GM20000 (cell line): ENCODE measurements around the gene TP63.

Experiments
- DNase-seq: peaks from one replicate; pipeline ENCODE4 v3.0.0; 2012; ENCODE audit warnings: low spot score
- CTCF ChIP-seq: IDR thresholded peaks from 2 replicates; pipeline ENCODE4 v1.5.1; 2012; ENCODE audit warnings: mild to moderate bottlenecking, control low read depth; ENCODE audit errors: extremely low read depth, missing control alignments

Gene TP63

GRCh38 chr3:189625572-189625971, 5.6 kb upstream of the TP63 start:
- TF ChIP-seq CTCF: no peak
- DNase-seq: no peak

DNA sequence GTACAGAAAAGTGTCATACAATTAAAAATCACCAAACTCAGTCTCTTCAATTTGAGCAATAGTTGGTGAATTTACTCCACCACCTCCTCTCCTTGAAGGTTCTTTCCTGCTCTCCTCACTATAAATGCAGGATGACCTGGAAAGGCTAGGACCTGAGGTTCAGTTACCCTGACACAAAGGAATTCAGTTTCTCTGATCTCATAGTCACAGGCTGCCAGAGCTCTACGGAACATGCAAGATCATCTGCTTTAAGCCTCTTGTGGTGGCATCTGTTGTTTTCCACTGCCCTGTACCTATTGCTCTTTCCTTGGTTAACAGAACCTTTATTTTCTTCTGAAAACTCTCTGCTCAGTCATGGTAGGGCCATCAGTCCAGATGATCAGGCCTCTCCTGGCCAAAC, 4.9 kb upstream of the TP63 start:
- DNase-seq: no peak
- TF ChIP-seq CTCF: no peak

DNA sequence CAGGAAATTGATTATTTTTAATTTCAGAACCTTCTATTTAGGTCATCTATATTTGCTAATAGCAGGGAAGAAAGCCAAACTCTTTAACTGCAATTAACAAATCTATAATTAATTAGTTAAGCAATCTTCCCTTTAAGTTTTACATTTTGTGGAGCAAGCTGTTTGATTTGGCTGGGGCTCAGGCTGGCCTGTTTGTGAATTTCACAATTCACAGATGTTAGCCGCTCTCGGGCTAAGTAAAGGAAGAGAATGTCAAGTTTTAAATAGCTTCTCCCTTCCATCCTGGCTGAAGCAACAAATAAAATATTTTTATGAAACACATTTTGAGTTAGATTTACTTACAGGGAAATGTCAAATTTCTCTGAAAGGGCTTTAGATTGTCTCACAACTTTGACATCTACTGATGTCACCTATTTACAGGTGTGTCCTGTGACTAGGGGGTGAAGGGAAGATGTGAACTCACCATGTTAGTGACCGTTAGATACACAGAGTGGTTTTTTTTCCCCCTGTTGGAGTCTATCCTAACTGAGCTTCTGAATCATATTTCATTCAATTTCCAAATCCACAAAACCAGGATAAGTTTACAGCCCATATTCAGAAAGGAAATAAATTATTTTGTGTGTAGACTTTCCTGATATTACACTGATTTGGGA, 1.3 kb upstream of the TP63 start:
- DNase-seq: no peak
- TF ChIP-seq CTCF: no peak

DNA sequence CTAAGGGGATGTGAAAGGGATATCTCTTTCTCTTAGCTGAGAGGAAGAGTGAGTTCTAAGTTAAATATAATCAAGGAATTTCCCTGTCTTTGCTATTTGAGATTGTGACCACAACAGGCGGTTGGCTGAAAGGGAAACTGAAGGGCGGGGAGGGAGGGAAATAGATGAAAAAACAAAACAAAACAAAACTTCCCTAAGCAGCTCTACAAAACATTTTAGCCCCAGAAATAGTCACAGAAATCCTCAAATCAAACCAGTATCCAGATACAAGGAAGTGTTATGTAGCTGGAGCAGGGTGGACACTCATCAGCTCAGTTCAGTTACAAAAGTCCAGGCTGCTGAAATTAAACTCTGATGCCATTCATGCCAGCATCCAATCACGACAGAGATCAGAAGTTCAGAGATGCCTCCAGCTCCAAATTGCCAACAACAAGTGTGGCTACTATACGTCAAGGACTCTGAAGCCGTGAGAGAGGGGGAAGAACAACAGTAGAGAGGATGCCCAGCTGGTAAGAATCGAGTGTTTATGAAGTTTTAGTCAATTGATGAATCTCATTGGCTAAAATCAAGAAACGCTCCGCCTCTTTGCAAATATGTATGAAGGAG, 319 bp upstream of the TP63 start:
- peak; percentile 28 for DNase-seq
- TF ChIP-seq CTCF: no peak

GRCh38 chr3:189631409-189631808, 220 bp downstream of the TP63 start:
- DNase-seq: no peak
- no peak for TF ChIP-seq CTCF

GRCh38 chr3:189632242-189632641, 1.1 kb downstream of the TP63 start:
- DNase-seq: peak; percentile 22

More at GRCh38 chr3:189632242-189632641, 1.1 kb downstream of the TP63 start:
- TF ChIP-seq CTCF: no peak
